ENCODE results near the gene PICALM. TPM values are rescaled to one million over a fixed set of nuclear protein-coding genes. Genes with fewer than 3 reads are reported as not detected.
A peak's percentile ranks its signal among the peaks of the same experiment; 100 is the strongest.
"Not testable (repeated sequence)": the region's sequence is repeated elsewhere in the genome, so short reads cannot be mapped to it uniquely, and the experiment has no call there.

Gene PICALM
- total and polyA plus RNA-seq, 3 donors from 2014 or later, result 156 to 237 (median 217) TPM

DNA sequence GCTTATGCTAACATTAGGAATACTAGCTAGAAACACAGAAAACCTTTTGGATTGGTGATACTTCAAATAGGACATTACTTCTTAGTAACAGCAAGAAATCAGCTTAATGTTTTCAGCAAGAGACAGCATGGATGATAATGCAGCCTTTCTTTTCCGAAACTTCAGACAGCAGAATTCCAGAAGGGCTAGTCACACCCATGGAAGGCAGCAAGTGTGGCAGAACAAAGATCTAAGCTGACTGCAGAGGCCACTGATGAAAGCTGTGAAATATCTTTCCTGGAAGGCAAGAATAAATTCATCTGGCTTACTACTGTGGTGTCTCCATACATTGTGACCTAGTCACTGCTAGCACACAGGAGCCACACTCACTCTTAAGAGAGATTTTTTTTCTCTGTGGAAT, 113.4 kb downstream of the PICALM start:
- Histone ChIP-seq H3K4me1 (peaks cover 27% of the 10 kb centered on the region), H3K9me3 (no peaks in the 10 kb centered on the region), H3K36me3 (ENCODE audit: low read depth, missing control alignments) (no peaks in the 10 kb centered on the region), H3K27me3 (no peaks in the 10 kb centered on the region), H3K4me3 (no peak overlapping the region), H3K27ac (peak overlapping the region; percentile 73 to 77)
- 27 to 35% methylated on average over 1 of the region's 1 CpG for WGBS, 2 donors
- DNase-seq, result no peak
- intact Hi-C loops (cut with DNase I; ENCODE audit: low total_unique reads), result no loop called here
- no peak for TF ChIP-seq POLR2A (IDR thresholded peaks at IDR 0.05)

GRCh38 chr11:85953491-85954143, 115.3 kb downstream of the PICALM start:
- H3K27ac ChIP-seq, result peak overlapping the region in 1 of 2 donors; percentile 73

GRCh38 chr11:85952108-85952485, 116.8 kb downstream of the PICALM start:
- H3K36me3 ChIP-seq (ENCODE audit: low read depth, missing control alignments); H3K4me3 ChIP-seq; H3K9me3 ChIP-seq; DNase-seq; intact Hi-C loops (cut with DNase I; ENCODE audit: low total_unique reads); H3K27me3 ChIP-seq; H3K27ac ChIP-seq: not testable (repeated sequence)
- 91 to 97% methylated on average over 7 of the region's 7 CpGs for WGBS, 2 donors
- peaks cover 41% of the 10 kb centered on the region for H3K4me1 ChIP-seq

More at GRCh38 chr11:85953491-85954143, 115.3 kb downstream of the PICALM start:
- Histone ChIP-seq H3K27me3 (no peaks in the 10 kb centered on the region), H3K36me3 (ENCODE audit: low read depth, missing control alignments) (no peaks in the 10 kb centered on the region), H3K4me1 (peaks cover 27% of the 10 kb centered on the region), H3K9me3 (no peaks in the 10 kb centered on the region), H3K4me3 (no peak overlapping the region)
- intact Hi-C loops (cut with DNase I; ENCODE audit: low total_unique reads), result no loop called here
- no peak for DNase-seq
- WGBS, 2 donors, result 32 to 57% methylated on average over 2 of the region's 2 CpGs
- TF ChIP-seq, protein P1, sequence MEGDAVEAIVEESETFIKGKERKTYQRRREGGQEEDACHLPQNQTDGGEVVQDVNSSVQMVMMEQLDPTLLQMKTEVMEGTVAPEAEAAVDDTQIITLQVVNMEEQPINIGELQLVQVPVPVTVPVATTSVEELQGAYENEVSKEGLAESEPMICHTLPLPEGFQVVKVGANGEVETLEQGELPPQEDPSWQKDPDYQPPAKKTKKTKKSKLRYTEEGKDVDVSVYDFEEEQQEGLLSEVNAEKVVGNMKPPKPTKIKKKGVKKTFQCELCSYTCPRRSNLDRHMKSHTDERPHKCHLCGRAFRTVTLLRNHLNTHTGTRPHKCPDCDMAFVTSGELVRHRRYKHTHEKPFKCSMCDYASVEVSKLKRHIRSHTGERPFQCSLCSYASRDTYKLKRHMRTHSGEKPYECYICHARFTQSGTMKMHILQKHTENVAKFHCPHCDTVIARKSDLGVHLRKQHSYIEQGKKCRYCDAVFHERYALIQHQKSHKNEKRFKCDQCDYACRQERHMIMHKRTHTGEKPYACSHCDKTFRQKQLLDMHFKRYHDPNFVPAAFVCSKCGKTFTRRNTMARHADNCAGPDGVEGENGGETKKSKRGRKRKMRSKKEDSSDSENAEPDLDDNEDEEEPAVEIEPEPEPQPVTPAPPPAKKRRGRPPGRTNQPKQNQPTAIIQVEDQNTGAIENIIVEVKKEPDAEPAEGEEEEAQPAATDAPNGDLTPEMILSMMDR (IDR thresholded peaks at IDR 0.05), result no peak
- no peak for TF ChIP-seq POLR2A (IDR thresholded peaks at IDR 0.05)

- H3K4me3 ChIP-seq, result no peak overlapping the region
- H3K27ac ChIP-seq, result no peak overlapping the region
- WGBS, 2 donors, result 90 to 94% methylated on average over 3 of the region's 3 CpGs
- DNase-seq, result no peak
- TF ChIP-seq, protein P1 (IDR thresholded peaks at IDR 0.05), result no peak
- no peak for TF ChIP-seq POLR2A (IDR thresholded peaks at IDR 0.05)
- H3K36me3 ChIP-seq (ENCODE audit: low read depth, missing control alignments), result no peaks in the 10 kb centered on the region
- no peaks in the 10 kb centered on the region for H3K9me3 ChIP-seq
- intact Hi-C loops (cut with DNase I; ENCODE audit: low total_unique reads), result no loop called here
- no peaks in the 10 kb centered on the region for H3K27me3 ChIP-seq
- H3K4me1 ChIP-seq, result peaks cover 46% of the 10 kb centered on the region
These were observed 117.3 kb downstream of the PICALM start for GRCh38 chr11:85951428-85952107.

DNA sequence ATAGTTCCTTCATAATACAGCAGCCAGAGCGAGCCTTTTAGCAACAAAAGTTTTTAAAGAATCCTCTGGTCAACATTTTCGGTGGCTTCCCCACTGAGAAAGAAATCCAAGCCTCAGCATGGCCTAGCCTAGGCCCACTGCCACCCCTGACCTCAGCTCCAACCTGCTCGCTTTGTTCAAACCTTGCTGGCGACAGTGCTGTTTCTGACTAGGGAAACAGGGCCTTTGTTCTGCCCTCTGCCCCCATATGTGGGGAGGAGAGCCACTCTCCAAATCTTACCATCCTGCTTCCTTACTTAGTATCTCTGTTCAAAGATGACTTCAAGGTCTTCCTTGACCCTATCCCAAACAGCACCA, 117.9 kb downstream of the PICALM start:
- peaks cover 44% of the 10 kb centered on the region for H3K4me1 ChIP-seq
- no peaks in the 10 kb centered on the region for H3K27me3 ChIP-seq
- TF ChIP-seq POLR2A (IDR thresholded peaks at IDR 0.05), result no peak
- TF ChIP-seq, protein P1 (IDR thresholded peaks at IDR 0.05), result no peak
- no peak for DNase-seq
- H3K4me3 ChIP-seq, result no peak overlapping the region
- H3K27ac ChIP-seq, result no peak overlapping the region
- no peaks in the 10 kb centered on the region for H3K9me3 ChIP-seq
- H3K36me3 ChIP-seq (ENCODE audit: low read depth, missing control alignments), result no peaks in the 10 kb centered on the region
- intact Hi-C loops (cut with DNase I; ENCODE audit: low total_unique reads), result no loop called here
- 85 to 92% methylated on average over 4 of the region's 4 CpGs for WGBS, 2 donors

Measured in testis (tissue), 3 donors.